BLaER1 treated with 17β-estradiol and CSF1 and Interleukin-3, amounts not matched to agents 10 nM and 100 nM (cell line): Measurements from ENCODE around the gene MYOD1.

Source experiments
- H3K27ac ChIP-seq, 11 experiments: shearing (Covaris generic); formaldehyde crosslinking; 2 replicates each; pipeline ENCODE4 v1.8.1; 2022
- H3K27me3 ChIP-seq, 11 experiments: shearing (Covaris generic); formaldehyde crosslinking; 2 replicates each; pipeline ENCODE4 v1.8.1; 2022
- H3K36me3 ChIP-seq, 11 experiments: shearing (Covaris generic); formaldehyde crosslinking; 2 replicates each; pipeline ENCODE4 v1.8.1; 2022
- H3K4me1 ChIP-seq, 10 experiments: shearing (Covaris generic); formaldehyde crosslinking; 2 replicates each; pipeline ENCODE4 v1.8.1; 2022
- H3K4me2 ChIP-seq, 11 experiments: shearing (Covaris generic); formaldehyde crosslinking; 2 replicates each; pipeline ENCODE4 v1.8.1; 2022
- H3K4me3 ChIP-seq, 10 experiments: shearing (Covaris generic); formaldehyde crosslinking; 2 replicates each; pipeline ENCODE4 v1.8.1; 2022
- H3K9ac ChIP-seq, 11 experiments: shearing (Covaris generic); formaldehyde crosslinking; 2 replicates each; pipeline ENCODE4 v1.8.1; 2022
- H3K9me3 ChIP-seq, 11 experiments: shearing (Covaris generic); formaldehyde crosslinking; replicated peaks in 1 of 11; 2 replicates each; pipeline ENCODE4 v1.8.1; 2022
- H4K20me1 ChIP-seq, 11 experiments: shearing (Covaris generic); formaldehyde crosslinking; 2 replicates each; pipeline ENCODE4 v1.8.1; 2022
- Cebpa-rat ChIP-seq, 11 experiments: shearing (Covaris generic); IDR thresholded peaks; 2 replicates each; pipeline ENCODE4 v1.8.1; 2022

The MYOD1 gene

DNA sequence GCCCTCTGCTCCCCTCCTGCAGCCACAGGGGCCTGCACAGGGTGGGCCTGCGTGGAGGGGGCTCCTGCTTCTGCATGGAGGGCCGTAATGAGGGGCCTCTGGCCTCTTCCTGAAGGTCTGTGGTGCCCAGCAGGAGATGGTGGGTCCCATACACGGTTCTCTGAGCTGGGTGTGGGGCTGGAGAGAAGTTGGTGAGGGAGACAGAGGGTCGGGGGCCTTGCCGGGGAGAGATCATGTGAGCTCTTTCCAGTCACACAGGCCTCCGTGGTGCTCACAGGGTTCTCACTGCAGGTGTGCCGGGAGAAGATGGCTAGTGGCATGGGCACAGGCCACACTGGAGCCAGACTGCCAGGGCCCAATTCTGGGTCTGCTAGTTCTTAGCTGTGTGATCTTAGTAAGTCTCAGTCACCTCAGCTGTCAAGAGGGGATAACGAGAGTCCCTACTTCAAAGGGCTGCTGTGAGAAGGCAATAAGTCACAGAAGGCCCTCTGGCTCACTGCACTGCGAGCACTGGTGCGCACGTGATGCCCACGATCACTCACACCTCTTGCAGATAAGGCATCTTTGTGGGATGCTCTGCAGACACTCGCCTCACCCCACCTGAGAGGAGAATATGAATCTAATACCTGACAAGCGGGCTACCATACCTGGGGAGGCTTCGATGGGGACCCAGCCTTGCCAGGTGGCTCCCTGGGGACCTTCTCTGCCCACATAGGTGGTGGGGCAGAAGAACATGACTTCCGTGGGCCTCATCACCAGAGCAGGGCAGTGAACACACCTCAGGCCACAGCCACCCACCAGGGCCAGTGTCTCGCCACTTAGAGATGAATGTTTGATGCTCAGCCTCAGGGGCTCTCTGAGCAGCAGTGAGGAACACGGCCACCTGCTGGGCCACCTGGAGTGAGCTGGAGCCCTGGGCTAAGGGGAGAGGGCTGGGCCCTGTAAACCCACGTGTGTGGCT is 29.7 kb downstream of the MYOD1 start:
- Histone ChIP-seq H3K4me1 (peaks cover 0 to 47% (median 28%) of the 10 kb centered on the region in 10 experiments; a peak in 18 of 20 replicates), H3K4me2 (no peak overlapping the region; a peak in 2 of 22 replicates), H3K27me3 (no peaks in the 10 kb centered on the region), H3K36me3 (no peaks in the 10 kb centered on the region), H3K27ac (no peak overlapping the region), H3K9me3 (no peaks in the 10 kb centered on the region), H3K4me3 (no peak overlapping the region), H3K9ac (no peak overlapping the region), H4K20me1 (peaks cover 0 to 11% (median 0%) of the 10 kb centered on the region in 11 experiments; a peak in 1 of 22 replicates)
- TF ChIP-seq Cebpa-rat (IDR thresholded peaks at IDR 0.05) = no peak

DNA sequence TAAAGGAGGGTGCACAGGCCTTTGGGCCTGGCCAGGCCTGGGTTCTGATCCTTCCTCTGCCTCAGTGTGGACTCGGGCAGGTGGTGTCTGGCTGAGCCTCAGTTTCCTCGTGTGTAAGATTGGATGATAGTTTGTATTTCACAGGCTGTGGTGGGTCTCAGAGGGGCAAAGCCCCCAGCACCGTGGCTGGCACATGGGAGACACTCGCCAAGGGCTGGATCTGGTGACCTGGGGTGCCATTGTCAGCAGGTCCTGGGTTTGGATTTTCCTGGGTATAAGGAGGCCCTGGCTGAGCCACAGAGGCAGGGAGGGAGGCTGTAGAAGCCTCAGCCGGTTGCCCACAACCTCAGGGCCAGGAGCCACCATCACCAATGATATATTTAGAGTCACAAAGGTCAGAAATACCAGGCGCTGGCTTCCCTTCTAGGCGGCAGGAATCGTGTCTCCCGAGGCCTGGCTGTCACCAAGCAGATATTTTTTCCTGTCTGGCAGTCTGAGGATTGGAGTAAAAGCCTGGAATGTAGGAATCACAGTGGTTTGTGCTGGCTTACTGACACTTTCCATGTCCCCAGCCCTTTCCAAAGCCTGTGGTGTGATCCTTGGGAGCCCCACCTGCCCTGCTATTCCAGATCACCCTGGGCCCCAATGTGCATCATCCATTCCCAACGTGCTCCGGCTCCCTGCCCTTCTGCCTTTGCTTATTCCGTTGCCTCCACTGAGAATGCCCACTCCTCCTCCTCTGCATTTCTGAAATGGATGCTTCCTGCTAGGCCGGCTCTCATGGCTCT is 30.8 kb downstream of the MYOD1 start:
- Histone ChIP-seq H3K9ac (no peak overlapping the region), H3K27me3 (no peaks in the 10 kb centered on the region), H3K4me1 (peaks cover 0 to 52% (median 29%) of the 10 kb centered on the region in 10 experiments; a peak in 17 of 20 replicates), H3K9me3 (peaks cover 0 to 4% (median 0%) of the 10 kb centered on the region in 11 experiments; a peak in 3 of 22 replicates), H3K4me3 (no peak overlapping the region), H3K27ac (no peak overlapping the region), H3K4me2 (peak overlapping the region in 2 of 11 experiments; percentile 2 to 40; a peak in 2 of 22 replicates), H4K20me1 (peaks cover 0 to 6% (median 0%) of the 10 kb centered on the region in 11 experiments; a peak in 1 of 22 replicates), H3K36me3 (no peaks in the 10 kb centered on the region)
- no peak for TF ChIP-seq Cebpa-rat (IDR thresholded peaks at IDR 0.05)

GRCh38 chr11:17750801-17751165 is 31.4 kb downstream of the MYOD1 start:
- Histone ChIP-seq H3K27me3 (no peaks in the 10 kb centered on the region), H3K27ac (no peak overlapping the region), H3K9me3 (peaks cover 0 to 6% (median 0%) of the 10 kb centered on the region in 11 experiments; a peak in 4 of 22 replicates), H3K4me1 (peaks cover 0 to 52% (median 29%) of the 10 kb centered on the region in 10 experiments; a peak in 17 of 20 replicates), H3K4me3 (no peak overlapping the region), H3K9ac (no peak overlapping the region), H4K20me1 (peaks cover 0 to 6% (median 0%) of the 10 kb centered on the region in 11 experiments; a peak in 1 of 22 replicates), H3K36me3 (no peaks in the 10 kb centered on the region), H3K4me2 (peak overlapping the region in 2 of 11 experiments; percentile 40 to 92; a peak in 2 of 22 replicates)
- no peak for TF ChIP-seq Cebpa-rat (IDR thresholded peaks at IDR 0.05)

GRCh38 chr11:17751558-17751957 is 32.2 kb downstream of the MYOD1 start:
- peaks cover 0 to 6% (median 0%) of the 10 kb centered on the region in 11 experiments; a peak in 1 of 22 replicates for H4K20me1 ChIP-seq
- no peaks in the 10 kb centered on the region for H3K27me3 ChIP-seq
- no peaks in the 10 kb centered on the region for H3K36me3 ChIP-seq
- peaks cover 0 to 52% (median 29%) of the 10 kb centered on the region in 10 experiments; a peak in 17 of 20 replicates for H3K4me1 ChIP-seq
- no peak for TF ChIP-seq Cebpa-rat (IDR thresholded peaks at IDR 0.05)
- no peak overlapping the region for H3K9ac ChIP-seq
- H3K4me3 ChIP-seq = no peak overlapping the region
- H3K4me2 ChIP-seq = peak overlapping the region in 9 of 11 experiments; percentile 6 to 98 (median 89); a peak in 15 of 22 replicates
- no peak overlapping the region for H3K27ac ChIP-seq
- peaks cover 0 to 7% (median 0%) of the 10 kb centered on the region in 11 experiments; a peak in 4 of 22 replicates for H3K9me3 ChIP-seq

GRCh38 chr11:17752144-17752543 is 32.8 kb downstream of the MYOD1 start:
- H3K27ac ChIP-seq = no peak overlapping the region
- no peak overlapping the region for H3K4me3 ChIP-seq
- H3K9me3 ChIP-seq = peaks cover 0 to 9% (median 0%) of the 10 kb centered on the region in 11 experiments; a peak in 5 of 22 replicates

GRCh38 chr11:17753153-17753552 is 33.8 kb downstream of the MYOD1 start:
- no peak for TF ChIP-seq Cebpa-rat (IDR thresholded peaks at IDR 0.05)
- Histone ChIP-seq H3K9ac (peak overlapping the region in 5 of 11 experiments; percentile 3 to 55 (median 16); a peak in 6 of 22 replicates), H3K4me1 (peaks cover 0 to 52% (median 29%) of the 10 kb centered on the region in 10 experiments; a peak in 17 of 20 replicates)

More at GRCh38 chr11:17752144-17752543, 32.8 kb downstream of the MYOD1 start:
- peak overlapping the region in 9 of 11 experiments; percentile 6 to 98 (median 89); a peak in 17 of 22 replicates for H3K4me2 ChIP-seq
- H3K9ac ChIP-seq = no peak overlapping the region
- H3K4me1 ChIP-seq = peaks cover 0 to 52% (median 29%) of the 10 kb centered on the region in 10 experiments; a peak in 17 of 20 replicates
- H3K36me3 ChIP-seq = no peaks in the 10 kb centered on the region
- H3K27me3 ChIP-seq = no peaks in the 10 kb centered on the region
- peaks cover 0 to 5% (median 0%) of the 10 kb centered on the region in 11 experiments; a peak in 1 of 22 replicates for H4K20me1 ChIP-seq
- TF ChIP-seq Cebpa-rat (IDR thresholded peaks at IDR 0.05) = no peak

GRCh38 chr11:17753641-17754040 is 34.3 kb downstream of the MYOD1 start:
- peak overlapping the region in 9 of 11 experiments; percentile 46 to 98 (median 89); a peak in 17 of 22 replicates for H3K4me2 ChIP-seq
- no peaks in the 10 kb centered on the region for H4K20me1 ChIP-seq
- no peak for TF ChIP-seq Cebpa-rat (IDR thresholded peaks at IDR 0.05)
- H3K4me3 ChIP-seq = no peak overlapping the region
- peaks cover 0 to 52% (median 29%) of the 10 kb centered on the region in 10 experiments; a peak in 17 of 20 replicates for H3K4me1 ChIP-seq
- H3K36me3 ChIP-seq = peaks cover 0 to 2% (median 0%) of the 10 kb centered on the region in 11 experiments; a peak in 1 of 22 replicates
- H3K27ac ChIP-seq = no peak overlapping the region
- H3K9ac ChIP-seq = peak overlapping the region in 2 of 11 experiments; percentile 16 to 55; a peak in 2 of 22 replicates
- H3K9me3 ChIP-seq = peaks cover 4 to 17% (median 12%) of the 10 kb centered on the region in 11 experiments
- no peaks in the 10 kb centered on the region for H3K27me3 ChIP-seq

More at GRCh38 chr11:17753153-17753552, 33.8 kb downstream of the MYOD1 start:
- no peaks in the 10 kb centered on the region for H3K27me3 ChIP-seq
- peak overlapping the region in 10 of 11 experiments; percentile 19 to 98 (median 88); a peak in 19 of 22 replicates for H3K4me2 ChIP-seq
- peaks cover 0 to 12% (median 7%) of the 10 kb centered on the region in 11 experiments; a peak in 16 of 22 replicates for H3K9me3 ChIP-seq
- no peak overlapping the region for H3K27ac ChIP-seq
- H4K20me1 ChIP-seq = no peaks in the 10 kb centered on the region
- no peaks in the 10 kb centered on the region for H3K36me3 ChIP-seq
- H3K4me3 ChIP-seq = 0 out of 20 replicates have a peak overlapping the region, but pooled peaks of 1 of the 10 experiments have one; percentile 23

DNA sequence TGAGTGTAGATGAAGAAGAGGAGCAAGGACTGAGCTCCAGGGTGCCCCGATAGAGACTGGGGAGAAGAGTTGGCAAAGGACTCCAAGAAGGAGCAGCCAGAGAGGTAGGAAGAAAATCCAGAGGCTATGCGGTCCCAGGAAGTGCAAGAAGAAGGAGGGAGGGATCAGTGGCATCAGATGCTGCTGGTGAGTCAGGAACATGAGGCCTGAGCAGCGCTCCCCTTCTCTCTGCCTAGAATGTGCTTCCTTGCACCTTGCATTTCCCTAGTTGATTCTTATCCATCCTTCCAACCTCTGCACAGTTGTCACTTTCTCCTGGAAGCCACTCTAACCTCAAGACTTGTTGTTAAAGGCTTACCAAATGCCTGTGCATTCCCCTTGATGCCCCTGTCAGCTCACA is 36.5 kb downstream of the MYOD1 start:
- TF ChIP-seq Cebpa-rat (IDR thresholded peaks at IDR 0.05) = no peak
- peaks cover 0 to 41% (median 29%) of the 10 kb centered on the region in 10 experiments; a peak in 17 of 20 replicates for H3K4me1 ChIP-seq
- H3K4me2 ChIP-seq = no peak overlapping the region
- peaks cover 12 to 33% (median 21%) of the 10 kb centered on the region in 11 experiments for H3K9me3 ChIP-seq
- no peaks in the 10 kb centered on the region for H4K20me1 ChIP-seq
- peaks cover 0 to 5% (median 0%) of the 10 kb centered on the region in 11 experiments; a peak in 1 of 22 replicates for H3K36me3 ChIP-seq
- H3K27ac ChIP-seq = no peak overlapping the region
- H3K4me3 ChIP-seq = no peak overlapping the region
- no peak overlapping the region for H3K9ac ChIP-seq
- no peaks in the 10 kb centered on the region for H3K27me3 ChIP-seq
